Glutamatergic neuron (in vitro differentiated cells): ENCODE measurements around the gene SERPINA5. TPM values are rescaled to one million over a fixed set of nuclear protein-coding genes. Genes with fewer than 3 reads are reported as not detected.

ENCODE experiments used
- DNase-seq: peaks from one replicate; pipeline ENCODE4 v3.0.0; 2022
- H3K27ac Mint-ChIP-seq: one replicate; pipeline ENCODE4 v1.8.0; 2020; ENCODE audit warnings: mild to moderate bottlenecking, mixed read lengths, inconsistent platforms; ENCODE audit not compliant: unreplicated experiment
- H3K27me3 Mint-ChIP-seq: one replicate; pipeline ENCODE4 v1.8.0; 2020; ENCODE audit warnings: mild to moderate bottlenecking, moderate library complexity, mixed read lengths, inconsistent platforms; ENCODE audit not compliant: unreplicated experiment
- H3K36me3 Mint-ChIP-seq: one replicate; pipeline ENCODE4 v1.8.0; 2020; ENCODE audit warnings: mild to moderate bottlenecking, mixed read lengths, inconsistent platforms; ENCODE audit not compliant: unreplicated experiment
- H3K4me1 Mint-ChIP-seq: one replicate; pipeline ENCODE4 v1.8.0; 2020; ENCODE audit warnings: mild to moderate bottlenecking, low read depth, mixed read lengths, inconsistent platforms; ENCODE audit not compliant: unreplicated experiment
- H3K4me3 Mint-ChIP-seq: one replicate; pipeline ENCODE4 v1.8.0; 2020; ENCODE audit warnings: mild to moderate bottlenecking, mixed read lengths, inconsistent platforms; ENCODE audit not compliant: unreplicated experiment
- H3K9me3 Mint-ChIP-seq: one replicate; pipeline ENCODE4 v1.8.0; 2020; ENCODE audit warnings: mild to moderate bottlenecking, moderate library complexity, mixed read lengths, inconsistent platforms; ENCODE audit not compliant: unreplicated experiment
- CTCF ChIP-seq: fragments of 200-600 bp; sonication (generic); IDR thresholded peaks from one replicate; pipeline ENCODE4 v1.5.0; 2021; ENCODE audit not compliant: partially characterized antibody, unreplicated experiment
- long read RNA-seq: library from polyadenylated mRNA; unstranded; transcript quantifications from one replicate; pipeline ENCODE4 v2.0.0, GENCODE V29; 2020; ENCODE audit not compliant: unreplicated experiment
- total RNA-seq: library from RNA; stranded (reverse); fragmentation: NEBNext Ultra II Directional; extraction: Animal tissue kit (Norgen Biotek cat#: 25700); gene quantifications from one replicate; pipeline ENCODE4 v1.2.1, GENCODE V29; 2021; ENCODE audit not compliant: unreplicated experiment

Gene SERPINA5
- total RNA-seq = not detected
- long read RNA-seq = 0 reads

- DNase-seq = peak; percentile 24
- H3K4me3 Mint-ChIP-seq = no peak within 1 kb of the TSS
- H3K27me3 Mint-ChIP-seq = peaks cover 3% of the 10 kb centered on the region
- peaks cover 6% of the 10 kb centered on the region for H3K36me3 Mint-ChIP-seq
- TF ChIP-seq CTCF = no peak
- H3K27ac Mint-ChIP-seq = no peak within 1 kb of the TSS
- H3K9me3 Mint-ChIP-seq = no peaks in the 10 kb centered on the region
- no peaks in the 10 kb centered on the region for H3K4me1 Mint-ChIP-seq
Observed at GRCh38 chr14:94581127-94581999, at the start of gene SERPINA5. TSS of gene SERPINA5 (plus strand) at chr14:94581426. CDS start at chr14:94587363, 5,937 bp downstream.

- H3K27ac Mint-ChIP-seq = no peak overlapping the region
- H3K4me1 Mint-ChIP-seq = no peaks in the 10 kb centered on the region
- H3K9me3 Mint-ChIP-seq = no peaks in the 10 kb centered on the region
- no peak for DNase-seq
- no peaks in the 10 kb centered on the region for H3K36me3 Mint-ChIP-seq
- no peak for TF ChIP-seq CTCF
- no peak overlapping the region for H3K4me3 Mint-ChIP-seq
- H3K27me3 Mint-ChIP-seq = peaks cover 2% of the 10 kb centered on the region
Observed at GRCh38 chr14:94532447-94532846, 48.8 kb upstream of the SERPINA5 start.

GRCh38 chr14:94535506-94535905 lies 45.7 kb upstream of the SERPINA5 start:
- DNase-seq = no peak
- Mint-ChIP-seq H3K36me3 (no peaks in the 10 kb centered on the region), H3K9me3 (no peaks in the 10 kb centered on the region), H3K4me3 (no peak overlapping the region), H3K27me3 (no peaks in the 10 kb centered on the region), H3K4me1 (no peaks in the 10 kb centered on the region), H3K27ac (no peak overlapping the region)
- no peak for TF ChIP-seq CTCF

- Mint-ChIP-seq H3K27me3 (no peaks in the 10 kb centered on the region), H3K36me3 (no peaks in the 10 kb centered on the region), H3K9me3 (no peaks in the 10 kb centered on the region), H3K27ac (no peak overlapping the region), H3K4me1 (no peaks in the 10 kb centered on the region), H3K4me3 (no peak overlapping the region)
- TF ChIP-seq CTCF = no peak
- DNase-seq = no peak
Observed at GRCh38 chr14:94536836-94537235, 44.4 kb upstream of the SERPINA5 start.

- no peak for TF ChIP-seq CTCF
- no peaks in the 10 kb centered on the region for H3K27me3 Mint-ChIP-seq
- H3K36me3 Mint-ChIP-seq = no peaks in the 10 kb centered on the region
- no peak overlapping the region for H3K4me3 Mint-ChIP-seq
- no peak overlapping the region for H3K27ac Mint-ChIP-seq
- H3K4me1 Mint-ChIP-seq = no peaks in the 10 kb centered on the region
- DNase-seq = no peak
- no peaks in the 10 kb centered on the region for H3K9me3 Mint-ChIP-seq
Observed at GRCh38 chr14:94538070-94538740, 43.0 kb upstream of the SERPINA5 start.
